Measurements from ENCODE around the gene BMAL1. TPM values are rescaled to one million over a fixed set of nuclear protein-coding genes. Genes with fewer than 3 reads are reported as not detected.

Gene BMAL1
- polyA plus RNA-seq, 3 donors, result 10.2 to 43.4 (median 11.5) TPM

DNA sequence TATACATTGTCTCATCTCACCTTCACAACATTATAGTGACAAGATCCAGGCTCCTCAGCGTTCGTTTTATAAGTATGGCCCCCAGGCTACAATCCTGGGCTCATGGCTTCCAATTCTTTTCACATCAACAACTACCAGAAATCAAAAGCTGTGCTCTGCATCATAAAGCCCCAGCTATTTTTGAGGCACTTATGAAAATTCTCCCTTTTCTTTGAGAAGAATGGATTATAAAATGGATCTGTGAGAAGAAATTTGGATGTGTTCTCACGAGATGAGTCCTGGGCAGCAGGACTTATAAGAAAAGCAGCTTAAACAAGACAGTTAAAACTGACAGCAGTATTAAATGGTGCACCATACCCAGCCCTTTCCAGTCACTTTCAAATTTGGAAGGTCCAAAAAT is 105.2 kb downstream of the BMAL1 start:
- Histone ChIP-seq H2AFZ (ENCODE audit: insufficient read depth, low read depth, low read length, poor library complexity, severe bottlenecking) (no peak overlapping the region), H3K27ac (ENCODE audit: low read depth in 1 of 2, low read length in 2 of 2) (no peak overlapping the region), H3K4me3 (replicated peaks in 1 of 3; ENCODE audit: low read depth in 2 of 3, low read length in 3 of 3) (no peak overlapping the region), H3K27me3 (ENCODE audit: control insufficient read depth in 2 of 2, insufficient read depth in 2 of 2, low read length in 2 of 2) (no peaks in the 10 kb centered on the region), H3K4me1 (ENCODE audit: control insufficient read depth in 1 of 2, insufficient read depth in 2 of 2, low read length in 2 of 2) (no peaks in the 10 kb centered on the region), H3K9me3 (replicated peaks in 1 of 2; ENCODE audit: control insufficient read depth in 1 of 2, insufficient read depth in 1 of 2, low read length in 2 of 2) (no peaks in the 10 kb centered on the region), H3K9ac (ENCODE audit: insufficient read depth, low read length, poor library complexity, severe bottlenecking) (no peak overlapping the region), H4K20me1 (ENCODE audit: insufficient read depth, low read length) (peaks cover 27% of the 10 kb centered on the region), H3K79me2 (ENCODE audit: insufficient read depth, low read length) (no peaks in the 10 kb centered on the region), H3K36me3 (replicated peaks in 1 of 2; ENCODE audit: control insufficient read depth in 1 of 2, insufficient read depth in 2 of 2, low read length in 2 of 2) (peaks cover 85 to 98% of the 10 kb centered on the region in 2 donors), H3K4me2 (replicated peaks; ENCODE audit: extremely low read depth, low read length, poor library complexity, severe bottlenecking) (no peak overlapping the region)
- Mint-ChIP-seq H3K27me3 (ENCODE audit: low read depth in 3 of 3) (no peaks in the 10 kb centered on the region), H3K4me3 (no peak overlapping the region), H3K36me3 (peaks cover 87 to 89% of the 10 kb centered on the region in 2 donors), H3K27ac (peak overlapping the region in 2 of 7 donors; percentile 10 to 11), H3K9me3 (peaks cover 0 to 2% (median 0%) of the 10 kb centered on the region in 7 donors), H3K4me1 (peaks cover 5% of the 10 kb centered on the region)
- TF ChIP-seq, protein P1, sequence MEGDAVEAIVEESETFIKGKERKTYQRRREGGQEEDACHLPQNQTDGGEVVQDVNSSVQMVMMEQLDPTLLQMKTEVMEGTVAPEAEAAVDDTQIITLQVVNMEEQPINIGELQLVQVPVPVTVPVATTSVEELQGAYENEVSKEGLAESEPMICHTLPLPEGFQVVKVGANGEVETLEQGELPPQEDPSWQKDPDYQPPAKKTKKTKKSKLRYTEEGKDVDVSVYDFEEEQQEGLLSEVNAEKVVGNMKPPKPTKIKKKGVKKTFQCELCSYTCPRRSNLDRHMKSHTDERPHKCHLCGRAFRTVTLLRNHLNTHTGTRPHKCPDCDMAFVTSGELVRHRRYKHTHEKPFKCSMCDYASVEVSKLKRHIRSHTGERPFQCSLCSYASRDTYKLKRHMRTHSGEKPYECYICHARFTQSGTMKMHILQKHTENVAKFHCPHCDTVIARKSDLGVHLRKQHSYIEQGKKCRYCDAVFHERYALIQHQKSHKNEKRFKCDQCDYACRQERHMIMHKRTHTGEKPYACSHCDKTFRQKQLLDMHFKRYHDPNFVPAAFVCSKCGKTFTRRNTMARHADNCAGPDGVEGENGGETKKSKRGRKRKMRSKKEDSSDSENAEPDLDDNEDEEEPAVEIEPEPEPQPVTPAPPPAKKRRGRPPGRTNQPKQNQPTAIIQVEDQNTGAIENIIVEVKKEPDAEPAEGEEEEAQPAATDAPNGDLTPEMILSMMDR (IDR thresholded peaks at IDR 0.05), result no peak
- WGBS (ENCODE audit: insufficient coverage), result 95% methylated on average over 3 of the region's 3 CpGs
- intact Hi-C loops (cut with micrococcal nuclease), result no loop called here
- DNase-seq, result no peak

DNA sequence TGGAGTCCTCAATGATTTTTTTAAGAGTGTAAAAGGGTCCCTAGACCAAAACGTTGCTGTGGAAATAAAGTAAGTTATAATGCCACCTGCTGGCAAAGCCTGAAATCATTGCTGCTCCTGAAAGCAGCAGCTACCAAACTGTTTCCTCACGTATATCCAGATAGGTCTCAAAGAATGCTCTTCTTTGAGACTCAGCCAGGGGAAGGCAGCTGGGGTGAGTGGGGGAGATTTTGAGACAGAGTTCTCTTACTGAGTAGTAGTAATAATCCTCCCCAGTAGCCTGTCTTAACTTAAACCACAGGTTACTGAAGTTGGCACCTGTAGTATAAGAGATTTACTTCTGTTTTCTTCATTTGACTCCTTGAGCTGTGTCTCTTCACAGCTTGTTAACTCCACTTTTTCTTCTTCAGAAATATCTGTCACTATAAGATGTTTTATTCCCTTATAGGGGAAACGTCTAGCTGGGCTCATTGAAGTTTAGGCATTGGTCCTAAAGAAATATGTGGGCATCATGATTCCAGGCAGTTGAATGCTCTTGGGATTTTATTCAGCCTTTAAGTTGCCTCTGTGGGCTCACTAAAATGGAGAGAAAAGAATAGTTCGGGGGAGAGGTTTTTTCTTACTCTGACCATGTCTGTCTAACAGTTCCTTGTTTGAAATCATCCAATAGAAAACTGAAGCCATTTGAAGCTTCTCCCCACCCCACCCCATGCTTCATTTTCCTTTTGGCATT is 107.5 kb downstream of the BMAL1 start:
- H2AFZ ChIP-seq (ENCODE audit: insufficient read depth, low read depth, low read length, poor library complexity, severe bottlenecking), result no peak overlapping the region
- peaks cover 31% of the 10 kb centered on the region for H4K20me1 ChIP-seq (ENCODE audit: insufficient read depth, low read length)
- H3K27ac ChIP-seq (ENCODE audit: low read depth in 1 of 2, low read length in 2 of 2), result no peak overlapping the region
- TF ChIP-seq, protein P1 (IDR thresholded peaks at IDR 0.05), result peak; percentile 43
- peaks cover 74 to 98% of the 10 kb centered on the region in 2 donors for H3K36me3 ChIP-seq (replicated peaks in 1 of 2; ENCODE audit: control insufficient read depth in 1 of 2, insufficient read depth in 2 of 2, low read length in 2 of 2)
- no peak for DNase-seq
- intact Hi-C loops (cut with micrococcal nuclease), result no loop called here
- H3K4me1 ChIP-seq (ENCODE audit: control insufficient read depth in 1 of 2, insufficient read depth in 2 of 2, low read length in 2 of 2), result no peaks in the 10 kb centered on the region
- Mint-ChIP-seq H3K4me1 (peaks cover 5% of the 10 kb centered on the region), H3K36me3 (peaks cover 87 to 91% of the 10 kb centered on the region in 2 donors), H3K9me3 (peaks cover 0 to 2% (median 0%) of the 10 kb centered on the region in 7 donors), H3K27me3 (ENCODE audit: low read depth in 3 of 3) (no peaks in the 10 kb centered on the region), H3K27ac (peak overlapping the region in 2 of 7 donors; percentile 10 to 19), H3K4me3 (no peak overlapping the region)
- no peaks in the 10 kb centered on the region for H3K9me3 ChIP-seq (replicated peaks in 1 of 2; ENCODE audit: control insufficient read depth in 1 of 2, insufficient read depth in 1 of 2, low read length in 2 of 2)
- 0% methylated on average over 2 of the region's 4 CpGs for WGBS (ENCODE audit: insufficient coverage)
- H3K27me3 ChIP-seq (ENCODE audit: control insufficient read depth in 2 of 2, insufficient read depth in 2 of 2, low read length in 2 of 2), result no peaks in the 10 kb centered on the region
- no peak overlapping the region for H3K4me3 ChIP-seq (replicated peaks in 1 of 3; ENCODE audit: low read depth in 2 of 3, low read length in 3 of 3)
- H3K79me2 ChIP-seq (ENCODE audit: insufficient read depth, low read length), result no peaks in the 10 kb centered on the region
- no peak overlapping the region for H3K4me2 ChIP-seq (replicated peaks; ENCODE audit: extremely low read depth, low read length, poor library complexity, severe bottlenecking)
- no peak overlapping the region for H3K9ac ChIP-seq (ENCODE audit: insufficient read depth, low read length, poor library complexity, severe bottlenecking)

Data from CD14-positive monocyte (primary cell).